NCI-H2081 (cell line): Measurements from ENCODE around the gene TSPAN5.
A peak's percentile ranks its signal among the peaks of the same experiment; 100 is the strongest.
"Not testable (repeated sequence)": the region's sequence is repeated elsewhere in the genome, so short reads cannot be mapped to it uniquely, and the experiment has no call there.

Experiments used
- DNase-seq, 2 experiments: peaks; one replicate each; lab custom pipeline; 2025; lab: John Stamatoyannopoulos, UW

The TSPAN5 gene

GRCh38 chr4:98496152-98496845, 162.1 kb downstream of the TSPAN5 start:
- no peak for DNase-seq

DNA sequence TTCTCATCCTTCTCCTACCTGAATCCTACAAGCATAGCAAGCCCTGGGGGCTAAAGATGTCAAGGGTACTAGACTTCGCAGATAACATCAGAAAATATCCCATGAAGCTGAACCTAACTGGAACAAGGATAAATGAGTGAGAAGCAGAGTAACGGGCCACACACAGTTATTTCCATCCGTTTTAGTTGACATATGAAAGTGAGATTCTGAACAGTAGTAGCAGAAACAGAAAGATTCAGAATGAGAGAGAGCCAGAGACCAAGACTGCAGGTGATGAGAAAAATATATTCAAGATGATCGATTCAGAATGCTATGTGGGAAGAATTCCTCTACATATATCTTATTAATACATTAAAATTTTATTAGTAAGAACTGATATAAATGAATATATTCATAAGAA, 165.1 kb downstream of the TSPAN5 start:
- DNase-seq, result no peak

GRCh38 chr4:98491899-98492559, 166.4 kb downstream of the TSPAN5 start:
- no peak for DNase-seq

- no peak for DNase-seq
Measured at GRCh38 chr4:98490251-98490650, 168.2 kb downstream of the TSPAN5 start.

DNA sequence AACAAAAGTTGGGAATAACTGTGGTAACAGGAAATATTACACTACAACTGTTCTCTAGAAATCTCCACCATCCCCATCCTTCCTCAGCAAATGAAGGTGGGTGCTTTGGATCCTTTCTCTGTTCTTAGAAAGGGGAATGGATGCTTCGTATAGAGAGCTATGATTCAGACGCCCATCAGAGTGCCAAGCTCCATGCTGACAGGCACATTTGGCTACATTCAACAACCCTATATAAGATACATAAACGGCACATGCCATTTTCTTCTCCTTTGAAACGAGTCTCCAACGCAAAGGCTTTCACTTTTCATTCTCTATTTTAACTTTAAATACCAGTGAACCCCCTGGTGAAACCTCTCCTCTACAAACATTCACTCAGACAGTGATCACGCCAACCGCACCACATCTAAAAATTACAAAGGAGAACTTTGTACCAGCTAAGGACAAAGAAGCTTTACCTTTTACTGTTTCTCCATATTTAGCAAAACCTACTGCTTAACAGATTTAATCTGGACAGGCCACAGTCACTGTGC, 172.5 kb downstream of the TSPAN5 start:
- DNase-seq, result no peak

DNA sequence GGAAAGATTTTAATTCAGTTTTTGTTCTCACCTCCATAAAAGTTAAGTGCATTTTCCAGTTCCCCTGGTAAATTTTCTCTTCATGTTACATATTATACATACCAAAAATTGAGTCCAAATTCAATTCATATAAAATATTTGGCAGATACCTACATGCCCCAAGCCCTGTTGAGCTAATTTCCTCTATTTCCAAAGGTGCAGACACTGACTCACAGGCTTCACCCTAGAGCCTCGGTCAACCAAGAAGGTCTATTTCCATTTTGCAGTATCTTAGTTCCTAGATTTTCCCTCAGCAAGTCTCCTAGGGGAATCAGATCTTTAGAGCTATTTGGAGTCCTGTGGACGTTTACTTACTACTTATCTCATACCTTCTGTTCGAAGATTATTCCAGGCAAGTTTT, 174.4 kb downstream of the TSPAN5 start:
- no peak for DNase-seq

DNA sequence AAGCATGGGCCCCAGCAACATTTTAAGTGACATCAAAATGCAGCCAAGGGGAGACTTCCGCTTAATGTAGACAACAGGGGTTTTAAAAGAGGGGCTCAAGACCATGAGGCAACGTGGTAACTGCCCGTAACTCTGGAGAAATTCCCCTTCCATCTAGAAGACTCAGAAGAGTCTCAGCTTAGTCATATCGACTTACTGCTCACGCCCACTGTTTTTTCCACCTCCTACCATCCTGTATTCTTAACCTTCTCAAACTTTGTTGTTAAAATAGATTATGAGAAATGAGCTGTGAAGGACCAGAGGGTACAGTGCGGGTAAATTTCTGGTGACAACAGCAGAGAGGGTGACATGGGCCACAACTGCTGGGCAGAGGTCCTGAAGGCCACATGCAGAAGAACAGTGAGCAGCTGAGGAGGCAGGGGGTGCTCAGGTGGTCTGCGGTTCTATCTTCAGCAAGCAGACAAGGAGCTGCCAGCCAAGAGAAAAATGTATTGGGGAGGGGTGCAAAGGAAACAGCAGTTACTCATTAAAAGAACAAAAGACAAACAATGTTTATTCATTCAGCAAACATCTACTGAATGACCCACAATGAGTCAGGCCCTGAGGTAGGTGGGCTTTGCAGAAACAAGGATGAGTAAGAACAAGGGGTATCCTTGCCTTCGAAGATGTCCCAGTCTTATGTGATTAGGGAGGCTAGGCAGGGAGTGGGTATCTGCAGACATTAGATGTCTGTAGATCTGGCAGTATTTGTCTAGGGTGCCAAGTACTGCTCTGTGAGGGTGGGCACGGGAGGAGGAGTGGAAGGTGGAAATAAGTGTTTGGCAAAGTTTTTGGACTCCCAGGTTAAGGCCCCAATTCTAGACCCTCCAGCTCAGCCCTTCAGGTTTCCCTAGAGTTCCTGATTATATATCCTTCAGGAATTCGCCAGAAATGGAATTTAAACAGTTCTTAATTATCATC, 175.3 kb downstream of the TSPAN5 start:
- no peak for DNase-seq

DNA sequence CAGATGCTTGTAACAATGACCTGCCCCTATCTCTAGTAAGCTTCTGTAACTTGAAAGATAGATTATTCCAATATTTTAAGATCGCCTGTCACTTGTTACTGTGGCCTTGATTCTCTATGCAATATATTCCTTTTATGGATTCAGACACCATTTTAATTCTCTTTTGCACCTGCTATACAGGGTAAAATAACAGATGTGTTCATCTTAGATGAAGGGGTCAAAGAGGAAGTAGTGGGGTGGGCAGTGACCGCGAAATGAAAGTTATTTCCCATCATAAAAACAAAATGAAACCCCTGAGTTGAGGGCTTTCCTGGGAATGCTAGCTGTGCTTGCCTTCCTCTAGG, 175.9 kb downstream of the TSPAN5 start:
- DNase-seq, result no peak

DNA sequence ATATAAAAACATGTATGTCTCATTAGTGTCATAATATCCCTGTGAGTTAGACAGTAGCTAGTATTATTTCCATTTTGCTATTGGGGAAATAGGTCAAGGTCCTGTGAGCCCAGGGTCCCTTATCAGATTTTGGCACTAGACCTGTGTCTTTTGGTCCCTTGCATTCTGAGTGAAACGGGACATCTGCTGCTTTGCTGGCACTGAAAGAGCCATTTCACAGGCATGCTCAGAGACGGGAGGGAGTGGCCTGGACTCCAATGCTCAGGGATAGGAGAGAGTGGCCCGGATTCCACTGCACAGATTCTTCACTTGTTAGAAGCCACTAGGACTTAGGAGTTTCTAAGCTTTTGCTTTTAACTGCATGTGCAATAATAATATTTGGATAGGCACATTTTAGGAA, 177.2 kb downstream of the TSPAN5 start:
- DNase-seq, result no peak

DNA sequence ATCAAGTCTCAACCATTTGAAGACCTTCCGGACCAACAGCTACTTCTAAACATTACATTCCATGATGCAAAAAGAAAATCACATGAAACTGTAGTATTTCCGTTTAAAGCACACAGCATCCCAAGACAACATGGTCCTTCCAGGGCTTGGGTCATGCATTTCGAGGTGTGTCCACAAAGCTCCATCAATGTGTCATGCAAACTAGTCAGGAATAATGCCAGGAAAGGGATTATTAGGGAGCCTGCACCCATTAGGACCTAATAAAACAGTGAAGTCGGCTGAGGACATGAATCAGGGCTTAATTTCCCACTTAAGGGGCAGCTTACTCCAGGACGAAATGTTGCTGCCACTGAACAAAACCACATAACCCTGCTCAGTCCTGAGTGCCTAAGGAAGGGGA, 177.9 kb downstream of the TSPAN5 start:
- no peak for DNase-seq

DNA sequence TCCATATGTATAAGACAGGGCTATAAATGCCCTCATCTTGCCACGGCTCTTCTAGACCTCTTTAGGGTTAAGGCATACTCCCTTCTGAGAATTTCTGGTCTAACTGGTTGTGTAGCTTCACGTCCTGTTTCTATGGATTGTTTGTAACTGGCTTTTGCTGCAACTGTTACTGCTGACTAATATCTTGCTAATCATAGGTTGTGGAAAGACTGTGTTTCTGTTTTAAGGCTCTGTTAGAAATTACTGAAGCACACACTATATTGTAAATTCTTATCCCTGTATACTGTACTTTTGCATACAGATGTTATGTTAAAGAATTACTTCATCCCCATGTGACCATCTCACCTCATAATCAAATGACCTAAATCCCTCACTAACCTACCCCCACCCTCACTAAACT, 178.8 kb downstream of the TSPAN5 start:
- not testable (repeated sequence) for DNase-seq

GRCh38 chr4:98476891-98477290, 181.5 kb downstream of the TSPAN5 start:
- DNase-seq, result no peak

- no peak for DNase-seq
Measured at GRCh38 chr4:98474408-98474844, 184.0 kb downstream of the TSPAN5 start.

GRCh38 chr4:98473046-98473445, 185.4 kb downstream of the TSPAN5 start:
- DNase-seq, result no peak

- no peak for DNase-seq
Measured at GRCh38 chr4:98470831-98471230, 187.6 kb downstream of the TSPAN5 start.

DNA sequence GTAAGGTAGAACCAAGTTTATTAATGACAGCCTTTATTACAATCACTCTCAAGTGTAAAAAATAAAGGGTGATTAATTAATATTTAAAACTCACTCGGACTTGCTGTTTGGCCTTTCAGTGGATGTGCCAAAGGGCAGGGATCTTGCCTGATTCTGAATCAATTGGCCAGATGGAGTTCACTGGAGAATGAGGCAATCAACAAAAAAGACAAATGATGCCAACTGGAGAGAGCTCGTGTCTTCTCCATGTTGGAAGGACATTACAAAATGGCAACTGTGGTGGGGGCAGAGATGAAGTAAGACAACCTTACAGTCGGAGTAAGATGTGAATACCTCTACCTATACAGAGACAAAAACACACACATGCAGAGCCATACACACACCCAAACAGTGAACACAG, 188.0 kb downstream of the TSPAN5 start:
- no peak for DNase-seq

GRCh38 chr4:98469771-98470170, 188.6 kb downstream of the TSPAN5 start:
- DNase-seq, result no peak

GRCh38 chr4:98468709-98469108, 189.7 kb downstream of the TSPAN5 start:
- DNase-seq, result no peak

DNA sequence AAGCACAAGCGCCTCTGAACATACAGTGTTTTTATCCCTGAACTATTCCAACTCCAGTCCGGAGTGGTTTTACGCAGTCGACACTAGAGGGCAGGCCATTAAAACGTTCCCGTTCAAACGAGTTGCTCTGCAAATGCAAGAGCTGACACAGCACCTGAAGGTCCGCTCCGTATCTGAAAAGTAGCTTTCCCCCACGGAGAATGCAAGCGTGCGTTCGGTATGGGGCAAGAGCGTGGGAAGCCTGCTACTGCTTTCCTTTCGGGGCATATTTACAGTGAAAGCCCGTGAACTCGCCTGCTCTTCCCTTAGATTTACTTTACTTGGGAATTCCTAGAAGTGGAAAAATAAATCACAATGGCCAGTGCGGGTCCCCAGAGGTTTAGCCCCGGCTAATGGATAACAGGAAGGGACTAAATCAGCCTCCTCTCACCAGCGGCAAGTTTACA, 190.8 kb downstream of the TSPAN5 start:
- peak; percentile 70 to 72 for DNase-seq

DNA sequence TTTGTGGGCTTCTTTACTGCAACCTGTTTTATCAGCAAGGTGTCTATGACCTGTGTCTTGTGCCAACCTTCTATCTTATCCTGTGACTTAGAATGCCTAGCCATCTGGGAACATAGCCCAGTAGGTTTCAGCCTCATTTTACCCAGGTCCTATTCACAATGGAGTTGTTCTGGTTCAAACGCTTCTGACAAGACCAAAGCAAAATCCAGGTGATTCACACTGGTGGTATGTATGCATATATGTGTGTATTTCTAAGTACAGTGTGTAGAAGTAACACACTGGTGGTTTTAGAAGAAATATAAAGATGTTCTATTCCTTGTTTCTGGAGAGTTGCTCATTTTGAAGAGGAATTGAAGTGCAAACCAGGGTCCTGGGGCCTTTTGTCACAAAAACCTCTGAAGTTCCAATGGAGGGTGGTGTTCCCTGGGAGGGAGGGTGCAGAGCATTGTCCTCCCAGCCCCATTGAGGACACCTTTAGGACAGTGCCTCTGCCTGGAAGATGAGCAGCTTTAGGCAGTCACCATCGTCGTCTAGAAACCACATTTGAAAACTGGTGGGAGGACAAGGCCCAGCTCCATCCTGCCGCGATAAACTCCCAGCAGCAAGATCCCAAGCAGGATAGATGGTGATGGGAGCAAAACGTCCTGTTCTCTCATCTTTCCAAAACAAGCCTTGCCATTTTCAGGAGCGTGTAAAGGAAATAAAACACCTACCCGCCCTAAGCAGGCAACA, 191.4 kb downstream of the TSPAN5 start:
- no peak for DNase-seq

- no peak for DNase-seq
Measured at GRCh38 chr4:98462487-98462886, 195.9 kb downstream of the TSPAN5 start.
